ENCODE measurements around the gene ABCC4.

GRCh38 chr13:95145587-95145986, 155.7 kb downstream of the ABCC4 start:
- TF ChIP-seq, protein P1, sequence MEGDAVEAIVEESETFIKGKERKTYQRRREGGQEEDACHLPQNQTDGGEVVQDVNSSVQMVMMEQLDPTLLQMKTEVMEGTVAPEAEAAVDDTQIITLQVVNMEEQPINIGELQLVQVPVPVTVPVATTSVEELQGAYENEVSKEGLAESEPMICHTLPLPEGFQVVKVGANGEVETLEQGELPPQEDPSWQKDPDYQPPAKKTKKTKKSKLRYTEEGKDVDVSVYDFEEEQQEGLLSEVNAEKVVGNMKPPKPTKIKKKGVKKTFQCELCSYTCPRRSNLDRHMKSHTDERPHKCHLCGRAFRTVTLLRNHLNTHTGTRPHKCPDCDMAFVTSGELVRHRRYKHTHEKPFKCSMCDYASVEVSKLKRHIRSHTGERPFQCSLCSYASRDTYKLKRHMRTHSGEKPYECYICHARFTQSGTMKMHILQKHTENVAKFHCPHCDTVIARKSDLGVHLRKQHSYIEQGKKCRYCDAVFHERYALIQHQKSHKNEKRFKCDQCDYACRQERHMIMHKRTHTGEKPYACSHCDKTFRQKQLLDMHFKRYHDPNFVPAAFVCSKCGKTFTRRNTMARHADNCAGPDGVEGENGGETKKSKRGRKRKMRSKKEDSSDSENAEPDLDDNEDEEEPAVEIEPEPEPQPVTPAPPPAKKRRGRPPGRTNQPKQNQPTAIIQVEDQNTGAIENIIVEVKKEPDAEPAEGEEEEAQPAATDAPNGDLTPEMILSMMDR (conservative IDR thresholded peaks at IDR 0.05), result no peak
- TF ChIP-seq ZFX (IDR thresholded peaks at IDR 0.05), result no peak
